IPS DF 6.9 (cell line): Measurements from ENCODE around the gene RBFOX2.

ENCODE experiments used
- DNase-seq: peaks from one replicate; pipeline ENCODE4 v3.0.0-alpha.2; 2013; ENCODE audit warnings: low read depth, low spot score
- H3K27ac ChIP-seq: one replicate; pipeline ENCODE4 v1.5.1; 2013; ENCODE audit warnings: low read length, control low read depth
- H3K27me3 ChIP-seq: 2 replicates; pipeline ENCODE4 v1.6.1; 2013; ENCODE audit warnings: mild to moderate bottlenecking, low read length; ENCODE audit not compliant: control insufficient read depth, insufficient read depth
- H3K36me3 ChIP-seq: 2 replicates; pipeline ENCODE4 v1.6.1; 2013; ENCODE audit warnings: low read length; ENCODE audit not compliant: control insufficient read depth, insufficient read depth
- H3K4me1 ChIP-seq: 2 replicates; pipeline ENCODE4 v1.6.1; 2013; ENCODE audit warnings: low read length; ENCODE audit not compliant: control insufficient read depth, insufficient read depth
- H3K4me3 ChIP-seq: 2 replicates; pipeline ENCODE4 v1.5.1; 2013; ENCODE audit warnings: mild to moderate bottlenecking, low read length
- H3K9me3 ChIP-seq: 2 replicates; pipeline ENCODE4 v1.6.1; 2013; ENCODE audit warnings: low read length, inconsistent platforms; ENCODE audit not compliant: control insufficient read depth, insufficient read depth
- WGBS: extraction: QIAGEN DNeasy Blood & Tissue Kit; methylation state at CpG from one replicate; pipeline ENCODE4 v1.1.7; 2013; ENCODE audit warnings: mixed read lengths, missing lambda C conversion rate; ENCODE audit not compliant: insufficient read length, insufficient coverage; 5-methylcytosine and 5-hydroxymethylcytosine counted together

RBFOX2 gene

GRCh38 chr22:35891442-35891841 lies 137.2 kb downstream of the RBFOX2 start:
- Histone ChIP-seq H3K9me3 (no peaks in the 10 kb centered on the region), H3K36me3 (no peaks in the 10 kb centered on the region), H3K27ac (no peak overlapping the region), H3K27me3 (no peaks in the 10 kb centered on the region), H3K4me3 (no peak overlapping the region), H3K4me1 (0 out of 2 replicates have a peak, but pooled peaks cover 1% of the 10 kb centered on the region)
- DNase-seq, result no peak
- WGBS, result no CpG with 5 or more reads among the region's 1 CpG

GRCh38 chr22:35889071-35889470 lies 139.6 kb downstream of the RBFOX2 start:
- Histone ChIP-seq H3K4me3 (no peak overlapping the region), H3K9me3 (no peaks in the 10 kb centered on the region), H3K27ac (no peak overlapping the region), H3K36me3 (no peaks in the 10 kb centered on the region), H3K4me1 (no peaks in the 10 kb centered on the region), H3K27me3 (no peaks in the 10 kb centered on the region)
- WGBS, result no CpG with 5 or more reads among the region's 4 CpGs
- DNase-seq, result no peak

- Histone ChIP-seq H3K9me3 (no peaks in the 10 kb centered on the region), H3K27ac (no peak overlapping the region), H3K36me3 (no peaks in the 10 kb centered on the region), H3K4me1 (no peaks in the 10 kb centered on the region), H3K4me3 (no peak overlapping the region), H3K27me3 (no peaks in the 10 kb centered on the region)
- no CpG with 5 or more reads among the region's 2 CpGs for WGBS
- no peak for DNase-seq
These were observed 140.3 kb downstream of the RBFOX2 start for GRCh38 chr22:35888181-35888870.

GRCh38 chr22:35887296-35887875 lies 141.2 kb downstream of the RBFOX2 start:
- H3K4me1 ChIP-seq, result 0 out of 2 replicates have a peak, but pooled peaks cover 1% of the 10 kb centered on the region

GRCh38 chr22:35886309-35886708 lies 142.3 kb downstream of the RBFOX2 start:
- Histone ChIP-seq H3K4me1 (0 out of 2 replicates have a peak, but pooled peaks cover 1% of the 10 kb centered on the region), H3K4me3 (no peak overlapping the region), H3K36me3 (no peaks in the 10 kb centered on the region), H3K9me3 (no peaks in the 10 kb centered on the region), H3K27me3 (no peaks in the 10 kb centered on the region), H3K27ac (no peak overlapping the region)
- no peak for DNase-seq
- no CpG with 5 or more reads among the region's 4 CpGs for WGBS

More at GRCh38 chr22:35887296-35887875, 141.2 kb downstream of the RBFOX2 start:
- Histone ChIP-seq H3K9me3 (no peaks in the 10 kb centered on the region), H3K36me3 (no peaks in the 10 kb centered on the region), H3K4me3 (no peak overlapping the region), H3K27me3 (no peaks in the 10 kb centered on the region), H3K27ac (no peak overlapping the region)
- WGBS, result no CpG with 5 or more reads among the region's 2 CpGs
- no peak for DNase-seq

GRCh38 chr22:35884529-35884928 lies 144.1 kb downstream of the RBFOX2 start:
- H3K36me3 ChIP-seq, result no peaks in the 10 kb centered on the region
- H3K4me1 ChIP-seq, result 0 out of 2 replicates have a peak, but pooled peaks cover 1% of the 10 kb centered on the region
- WGBS, result no CpG with 5 or more reads among the region's 2 CpGs
- no peak for DNase-seq
- no peak overlapping the region for H3K27ac ChIP-seq
- no peak overlapping the region for H3K4me3 ChIP-seq
- H3K27me3 ChIP-seq, result no peaks in the 10 kb centered on the region
- H3K9me3 ChIP-seq, result no peaks in the 10 kb centered on the region

GRCh38 chr22:35883031-35883620 lies 145.5 kb downstream of the RBFOX2 start:
- H3K4me3 ChIP-seq, result no peak overlapping the region
- no peaks in the 10 kb centered on the region for H3K27me3 ChIP-seq
- 0 out of 2 replicates have a peak, but pooled peaks cover 1% of the 10 kb centered on the region for H3K4me1 ChIP-seq
- no peaks in the 10 kb centered on the region for H3K9me3 ChIP-seq
- no peak overlapping the region for H3K27ac ChIP-seq
- DNase-seq, result no peak
- no CpG with 5 or more reads among the region's 5 CpGs for WGBS
- H3K36me3 ChIP-seq, result no peaks in the 10 kb centered on the region

- no CpG with 5 or more reads among the region's 5 CpGs for WGBS
- no peak for DNase-seq
- no peak overlapping the region for H3K4me3 ChIP-seq
- H3K9me3 ChIP-seq, result no peaks in the 10 kb centered on the region
- no peaks in the 10 kb centered on the region for H3K27me3 ChIP-seq
- H3K4me1 ChIP-seq, result 0 out of 2 replicates have a peak, but pooled peaks cover 1% of the 10 kb centered on the region
- H3K36me3 ChIP-seq, result no peaks in the 10 kb centered on the region
- no peak overlapping the region for H3K27ac ChIP-seq
These were observed 146.2 kb downstream of the RBFOX2 start for GRCh38 chr22:35882211-35883030.

GRCh38 chr22:35879351-35879750 lies 149.3 kb downstream of the RBFOX2 start:
- Histone ChIP-seq H3K27ac (no peak overlapping the region), H3K9me3 (no peaks in the 10 kb centered on the region), H3K27me3 (no peaks in the 10 kb centered on the region), H3K36me3 (no peaks in the 10 kb centered on the region), H3K4me1 (0 out of 2 replicates have a peak, but pooled peaks cover 1% of the 10 kb centered on the region), H3K4me3 (no peak overlapping the region)
- no peak for DNase-seq
- no CpG with 5 or more reads among the region's 2 CpGs for WGBS

- H3K27me3 ChIP-seq, result no peaks in the 10 kb centered on the region
- no peak overlapping the region for H3K27ac ChIP-seq
- no peak for DNase-seq
- H3K36me3 ChIP-seq, result no peaks in the 10 kb centered on the region
- no CpG with 5 or more reads among the region's 3 CpGs for WGBS
- H3K9me3 ChIP-seq, result no peaks in the 10 kb centered on the region
- no peak overlapping the region for H3K4me3 ChIP-seq
- H3K4me1 ChIP-seq, result no peaks in the 10 kb centered on the region; the same call in 1 of the 2 replicates
These were observed 155.2 kb downstream of the RBFOX2 start for GRCh38 chr22:35873426-35873825.
